Right lobe of liver (tissue), 4 donors: ENCODE results near the gene LOXL4.

Experiments
- POLR2A ChIP-seq: fragments of 450-650 bp; IDR thresholded peaks from one replicate; pipeline ENCODE4 v1.6.1; 2017; ENCODE audit warnings: antibody characterized with exemption, mild to moderate bottlenecking
- TF ChIP-seq, protein P1 (sequence below), 4 donors: fragments of 200-600 bp in 3 of 4; fragments of 450-650 bp in 1 of 4; IDR thresholded peaks; one replicate each; pipeline versions ENCODE4 v1.5.1 to v1.8.0; 2016 to 2022; ENCODE audit warnings: antibody characterized with exemption in 4 of 4, mild to moderate bottlenecking in 2 of 4
- donor health status: DM: no; HTN: no; CAD: no.
- donor health status: DM: no; HTN: no; CAD: no.
- donor health status: DM: no; HTN: yes; CAD: no.

DNA sequence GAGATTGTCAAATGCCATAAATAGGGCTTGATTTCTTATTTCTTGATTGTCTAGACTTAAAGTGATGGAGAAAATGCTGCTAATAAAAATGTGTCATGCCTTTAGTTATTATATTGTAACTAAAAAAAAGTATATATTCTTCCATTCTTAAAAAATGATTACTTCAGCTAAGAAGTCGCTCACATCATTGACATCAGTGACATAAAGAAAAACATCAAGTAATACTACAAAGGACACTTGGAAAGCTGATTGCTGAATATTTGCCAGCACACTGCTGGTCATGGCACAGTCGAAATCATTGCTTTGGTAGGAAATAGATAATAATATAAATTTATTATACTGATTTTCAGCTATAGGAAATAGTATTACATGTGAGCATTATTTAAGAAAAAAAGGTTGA, 62.6 kb downstream of the LOXL4 start:
- TF ChIP-seq POLR2A, result no peak
- TF ChIP-seq, protein P1, sequence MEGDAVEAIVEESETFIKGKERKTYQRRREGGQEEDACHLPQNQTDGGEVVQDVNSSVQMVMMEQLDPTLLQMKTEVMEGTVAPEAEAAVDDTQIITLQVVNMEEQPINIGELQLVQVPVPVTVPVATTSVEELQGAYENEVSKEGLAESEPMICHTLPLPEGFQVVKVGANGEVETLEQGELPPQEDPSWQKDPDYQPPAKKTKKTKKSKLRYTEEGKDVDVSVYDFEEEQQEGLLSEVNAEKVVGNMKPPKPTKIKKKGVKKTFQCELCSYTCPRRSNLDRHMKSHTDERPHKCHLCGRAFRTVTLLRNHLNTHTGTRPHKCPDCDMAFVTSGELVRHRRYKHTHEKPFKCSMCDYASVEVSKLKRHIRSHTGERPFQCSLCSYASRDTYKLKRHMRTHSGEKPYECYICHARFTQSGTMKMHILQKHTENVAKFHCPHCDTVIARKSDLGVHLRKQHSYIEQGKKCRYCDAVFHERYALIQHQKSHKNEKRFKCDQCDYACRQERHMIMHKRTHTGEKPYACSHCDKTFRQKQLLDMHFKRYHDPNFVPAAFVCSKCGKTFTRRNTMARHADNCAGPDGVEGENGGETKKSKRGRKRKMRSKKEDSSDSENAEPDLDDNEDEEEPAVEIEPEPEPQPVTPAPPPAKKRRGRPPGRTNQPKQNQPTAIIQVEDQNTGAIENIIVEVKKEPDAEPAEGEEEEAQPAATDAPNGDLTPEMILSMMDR (IDR thresholded peaks at IDR 0.05), result no peak
